Central memory CD4-positive, alpha-beta T cell (primary cell): Measurements from ENCODE around the gene MARCKSL1.
"Not testable (repeated sequence)": the region's sequence is repeated elsewhere in the genome, so short reads cannot be mapped to it uniquely, and the experiment has no call there.

Experiments
- DNase-seq: peaks from one replicate; pipeline ENCODE4 v3.0.0; 2022

Gene MARCKSL1

GRCh38 chr1:32284777-32285176 is 51.3 kb downstream of the MARCKSL1 start:
- DNase-seq, result not testable (repeated sequence)
